BLaER1 (cell line): ENCODE data around the gene UBASH3A.

Experiments used
- H3K27ac ChIP-seq: shearing (Covaris generic); formaldehyde crosslinking; 2 replicates; pipeline ENCODE4 v1.8.1; 2022
- H3K27me3 ChIP-seq: shearing (Covaris generic); formaldehyde crosslinking; 2 replicates; pipeline ENCODE4 v1.8.1; 2022
- H3K36me3 ChIP-seq: shearing (Covaris generic); formaldehyde crosslinking; 2 replicates; pipeline ENCODE4 v1.8.1; 2022
- H3K4me1 ChIP-seq: shearing (Covaris generic); formaldehyde crosslinking; 2 replicates; pipeline ENCODE4 v1.8.1; 2022
- H3K4me2 ChIP-seq: shearing (Covaris generic); formaldehyde crosslinking; 2 replicates; pipeline ENCODE4 v1.8.1; 2022
- H3K4me3 ChIP-seq: shearing (Covaris generic); formaldehyde crosslinking; 2 replicates; pipeline ENCODE4 v1.8.1; 2022
- H3K9ac ChIP-seq: shearing (Covaris generic); formaldehyde crosslinking; 2 replicates; pipeline ENCODE4 v1.8.1; 2022
- H3K9me3 ChIP-seq: shearing (Covaris generic); formaldehyde crosslinking; 2 replicates; pipeline ENCODE4 v1.8.1; 2022
- H4K20me1 ChIP-seq: shearing (Covaris generic); formaldehyde crosslinking; 2 replicates; pipeline ENCODE4 v1.8.1; 2022
- Cebpa-rat ChIP-seq: shearing (Covaris generic); IDR thresholded peaks from 2 replicates; pipeline ENCODE4 v1.8.1; 2022

UBASH3A gene

DNA sequence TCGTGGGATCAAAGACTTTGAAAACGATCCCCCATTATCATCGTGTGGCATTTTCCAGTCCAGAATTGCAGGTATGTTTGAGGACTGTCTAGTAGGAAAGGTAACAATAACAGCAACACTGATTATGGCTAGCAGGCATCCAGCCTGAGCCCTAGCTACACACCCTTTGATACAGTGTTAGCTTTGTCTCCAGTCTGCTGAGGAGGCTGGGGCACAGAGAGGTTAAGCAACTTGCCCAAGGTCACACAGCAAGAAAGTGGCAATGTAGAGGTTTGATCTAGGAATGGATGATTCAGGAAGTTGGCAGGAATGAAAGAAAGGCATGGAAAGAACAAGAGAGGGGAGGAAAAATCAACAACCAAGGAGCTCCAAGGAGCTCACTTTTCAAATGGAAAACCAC is 31.2 kb downstream of the UBASH3A start:
- Histone ChIP-seq H3K9me3 (peaks cover 29% of the 10 kb centered on the region), H3K9ac (no peak overlapping the region), H3K27me3 (no peaks in the 10 kb centered on the region), H3K4me3 (no peak overlapping the region), H3K4me1 (peaks cover 17% of the 10 kb centered on the region), H3K36me3 (no peaks in the 10 kb centered on the region), H3K4me2 (no peak overlapping the region), H3K27ac (no peak overlapping the region), H4K20me1 (no peaks in the 10 kb centered on the region)
- TF ChIP-seq Cebpa-rat: no peak

DNA sequence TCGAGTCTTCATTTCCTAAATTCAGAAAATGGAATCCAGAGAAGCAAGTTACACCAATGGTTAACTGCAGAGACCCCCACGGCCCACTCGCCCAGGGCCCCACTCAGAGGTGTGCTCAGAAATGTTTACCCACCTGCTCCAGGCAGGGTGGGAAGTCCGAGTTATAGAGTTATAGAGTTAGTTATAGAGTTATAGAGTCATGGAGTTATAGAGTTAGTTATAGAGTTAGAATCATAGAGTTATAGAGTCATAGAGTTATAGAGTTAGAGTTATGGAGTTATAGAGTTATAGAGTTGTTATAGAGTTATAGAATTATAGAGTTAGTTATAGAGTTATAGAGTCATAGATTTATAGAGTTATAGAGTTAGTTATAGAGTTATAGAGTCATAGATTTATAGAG is 31.7 kb downstream of the UBASH3A start:
- Histone ChIP-seq H3K27me3 (no peaks in the 10 kb centered on the region), H3K9ac (no peak overlapping the region), H3K4me3 (no peak overlapping the region), H3K4me1 (peaks cover 21% of the 10 kb centered on the region), H3K27ac (no peak overlapping the region), H3K36me3 (no peaks in the 10 kb centered on the region), H4K20me1 (no peaks in the 10 kb centered on the region), H3K9me3 (peaks cover 29% of the 10 kb centered on the region), H3K4me2 (no peak overlapping the region)
- no peak for TF ChIP-seq Cebpa-rat

DNA sequence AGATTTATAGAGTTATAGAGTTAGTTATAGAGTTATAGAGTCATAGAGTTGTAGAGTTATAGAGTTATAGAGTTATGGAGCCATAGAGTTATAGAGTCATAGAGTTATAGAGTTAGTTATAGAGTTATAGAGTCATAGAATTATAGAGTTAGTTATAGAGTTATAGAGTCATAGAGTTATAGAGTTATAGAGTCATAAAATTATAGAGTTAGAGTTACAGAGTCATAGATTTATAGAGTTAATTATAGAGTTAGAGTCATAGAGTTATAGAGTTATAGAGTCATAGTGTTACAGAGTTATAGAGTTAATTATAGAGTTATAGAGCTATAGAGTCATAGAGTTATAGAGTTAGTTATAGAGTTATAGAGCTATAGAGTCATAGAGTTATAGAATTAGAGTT is 32.1 kb downstream of the UBASH3A start:
- Histone ChIP-seq H4K20me1 (no peaks in the 10 kb centered on the region), H3K4me2 (no peak overlapping the region), H3K36me3 (no peaks in the 10 kb centered on the region), H3K4me1 (peaks cover 19% of the 10 kb centered on the region), H3K9me3 (peaks cover 29% of the 10 kb centered on the region), H3K27me3 (no peaks in the 10 kb centered on the region), H3K4me3 (no peak overlapping the region), H3K9ac (no peak overlapping the region), H3K27ac (no peak overlapping the region)
- TF ChIP-seq Cebpa-rat: no peak

DNA sequence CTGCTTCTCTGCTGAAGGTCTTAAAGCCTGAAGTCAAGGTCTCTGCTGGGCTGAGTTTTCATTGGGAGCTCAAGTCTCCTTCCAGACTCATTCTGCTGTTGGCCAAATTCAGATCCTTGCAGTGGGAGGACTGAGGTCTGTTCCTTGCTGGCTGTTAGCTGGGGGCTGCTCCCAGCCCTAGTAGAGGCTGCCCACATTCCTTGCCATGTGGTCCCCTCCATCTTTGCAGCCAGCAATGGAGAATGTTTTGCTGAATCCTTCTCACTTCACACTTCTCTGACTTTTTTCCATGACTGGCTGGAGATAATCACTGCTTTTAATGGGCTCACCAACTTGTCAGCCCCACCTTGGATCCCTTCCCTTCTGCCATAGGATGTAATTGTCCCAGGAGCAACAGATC is 33.2 kb downstream of the UBASH3A start:
- Histone ChIP-seq H3K27ac (no peak overlapping the region), H3K9ac (no peak overlapping the region), H4K20me1 (no peaks in the 10 kb centered on the region), H3K4me3 (no peak overlapping the region), H3K4me2 (no peak overlapping the region), H3K27me3 (no peaks in the 10 kb centered on the region), H3K36me3 (no peaks in the 10 kb centered on the region), H3K4me1 (peaks cover 14% of the 10 kb centered on the region), H3K9me3 (peaks cover 25% of the 10 kb centered on the region)
- no peak for TF ChIP-seq Cebpa-rat

DNA sequence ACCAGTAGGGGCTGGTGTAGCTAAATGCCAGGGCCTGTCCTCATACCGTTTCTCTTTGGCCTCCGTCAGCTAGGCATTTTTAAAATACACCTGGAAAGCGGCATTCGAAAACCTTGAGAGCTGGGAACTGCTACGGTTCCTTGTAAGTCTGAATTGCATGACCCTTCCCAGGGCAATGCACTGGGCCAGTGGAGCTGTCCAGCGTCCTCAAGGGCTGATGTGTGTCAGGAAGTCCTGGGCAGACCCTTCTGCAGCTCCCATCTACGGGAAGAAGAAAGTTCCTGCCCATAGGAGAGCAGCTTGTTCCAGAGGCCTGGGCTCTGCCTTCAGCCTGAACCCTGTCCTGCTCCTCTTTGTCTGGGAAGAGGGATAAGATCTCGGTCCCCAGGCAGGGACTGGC is 34.1 kb downstream of the UBASH3A start:
- no peak overlapping the region for H3K4me3 ChIP-seq
- H3K9ac ChIP-seq: no peak overlapping the region
- no peaks in the 10 kb centered on the region for H3K36me3 ChIP-seq
- no peak for TF ChIP-seq Cebpa-rat
- H4K20me1 ChIP-seq: no peaks in the 10 kb centered on the region
- no peaks in the 10 kb centered on the region for H3K27me3 ChIP-seq
- H3K4me1 ChIP-seq: peaks cover 14% of the 10 kb centered on the region
- peaks cover 16% of the 10 kb centered on the region for H3K9me3 ChIP-seq
- H3K27ac ChIP-seq: no peak overlapping the region
- H3K4me2 ChIP-seq: no peak overlapping the region

DNA sequence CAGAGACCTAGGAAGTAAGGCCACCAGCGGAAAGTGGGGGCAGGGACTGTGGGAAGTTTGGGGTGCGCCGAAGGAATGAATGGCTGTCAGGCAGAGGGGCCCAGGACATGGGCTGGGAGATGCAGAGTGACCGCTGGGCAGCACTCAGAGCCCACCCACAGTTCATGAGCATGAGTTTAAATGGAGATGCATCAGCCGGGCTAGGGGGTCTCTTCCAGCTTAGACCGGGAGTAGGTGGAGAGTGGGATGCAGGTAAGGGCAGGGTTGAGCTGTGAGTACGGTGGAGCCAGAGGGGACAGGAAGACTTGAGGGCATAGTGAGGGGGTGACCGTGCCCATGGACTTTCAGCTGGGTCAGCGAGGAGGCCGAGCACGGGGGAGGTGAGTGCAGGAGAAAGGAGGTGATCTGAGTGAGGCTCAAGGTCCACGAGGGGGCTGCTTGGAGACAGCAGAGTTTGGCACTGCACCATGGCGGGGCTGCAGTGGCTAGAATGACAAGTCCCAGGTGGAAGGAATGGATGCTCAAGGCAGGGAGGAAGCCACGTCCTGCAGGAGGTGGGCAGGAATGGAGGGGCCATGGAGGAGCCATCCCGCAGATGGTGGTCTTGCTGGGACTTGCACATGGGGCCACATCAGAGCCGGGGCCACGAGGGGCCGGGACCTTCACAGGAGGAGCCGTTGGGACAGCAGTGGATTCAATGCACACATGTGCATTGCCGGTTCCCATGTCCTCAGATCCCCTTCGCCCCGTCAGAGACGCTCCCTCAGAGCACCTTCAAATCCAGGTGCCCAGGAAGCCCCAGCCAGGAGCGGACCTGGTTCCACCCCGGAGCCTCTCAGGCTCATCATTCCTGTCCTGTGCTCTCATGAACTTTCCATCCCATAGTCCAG is 34.9 kb downstream of the UBASH3A start:
- H3K9me3 ChIP-seq: peaks cover 8% of the 10 kb centered on the region; the same call in 1 of the 2 replicates
- H4K20me1 ChIP-seq: no peaks in the 10 kb centered on the region
- no peak for TF ChIP-seq Cebpa-rat
- H3K36me3 ChIP-seq: no peaks in the 10 kb centered on the region
- peak overlapping the region; percentile 48; the same call in 1 of the 2 replicates for H3K4me2 ChIP-seq
- no peaks in the 10 kb centered on the region for H3K27me3 ChIP-seq
- H3K27ac ChIP-seq: no peak overlapping the region
- H3K4me3 ChIP-seq: no peak overlapping the region
- peaks cover 14% of the 10 kb centered on the region for H3K4me1 ChIP-seq
- no peak overlapping the region for H3K9ac ChIP-seq

DNA sequence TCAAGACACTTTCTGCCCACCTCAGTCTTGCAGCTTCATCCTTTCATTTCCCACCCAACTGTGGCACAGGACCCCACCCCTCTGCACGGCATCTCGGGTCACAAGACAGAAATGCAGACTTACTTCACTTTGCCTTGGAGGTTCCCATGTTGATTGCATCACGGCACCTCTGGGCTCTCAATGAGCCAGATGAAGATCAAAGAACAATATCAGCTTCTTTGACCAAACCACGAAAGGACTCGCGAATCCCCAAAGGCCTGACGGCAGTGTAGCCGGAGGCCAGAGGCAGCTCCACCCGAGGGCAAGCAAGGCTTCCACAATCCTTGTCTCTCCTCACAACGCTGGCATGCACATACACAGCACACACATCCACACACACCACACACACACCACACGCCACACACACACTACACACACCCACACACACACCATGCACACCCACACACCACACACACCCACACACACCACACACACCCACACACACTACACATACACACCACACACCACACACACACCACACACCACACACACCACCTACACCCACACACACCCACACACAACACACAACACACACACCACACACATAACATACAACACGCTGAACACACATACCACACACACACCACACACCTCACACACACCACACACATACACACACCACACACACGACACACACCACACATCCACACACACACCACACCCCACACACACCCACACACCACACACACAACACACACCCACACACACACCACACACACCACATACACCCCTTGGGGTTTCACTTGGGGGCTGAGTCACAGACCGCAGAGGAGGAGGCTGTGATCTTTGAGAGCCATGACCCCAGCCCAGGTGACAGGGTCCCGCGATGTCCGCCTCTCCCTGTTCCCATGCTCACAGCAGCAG is 35.8 kb downstream of the UBASH3A start:
- Histone ChIP-seq H3K27ac (no peak overlapping the region), H4K20me1 (no peaks in the 10 kb centered on the region), H3K27me3 (no peaks in the 10 kb centered on the region), H3K9me3 (peaks cover 7% of the 10 kb centered on the region; the same call in 1 of the 2 replicates), H3K9ac (no peak overlapping the region), H3K4me3 (no peak overlapping the region), H3K4me1 (peaks cover 14% of the 10 kb centered on the region), H3K36me3 (no peaks in the 10 kb centered on the region), H3K4me2 (peak overlapping the region; percentile 48)
- peak; percentile 51; the same call in 1 of the 2 replicates for TF ChIP-seq Cebpa-rat

DNA sequence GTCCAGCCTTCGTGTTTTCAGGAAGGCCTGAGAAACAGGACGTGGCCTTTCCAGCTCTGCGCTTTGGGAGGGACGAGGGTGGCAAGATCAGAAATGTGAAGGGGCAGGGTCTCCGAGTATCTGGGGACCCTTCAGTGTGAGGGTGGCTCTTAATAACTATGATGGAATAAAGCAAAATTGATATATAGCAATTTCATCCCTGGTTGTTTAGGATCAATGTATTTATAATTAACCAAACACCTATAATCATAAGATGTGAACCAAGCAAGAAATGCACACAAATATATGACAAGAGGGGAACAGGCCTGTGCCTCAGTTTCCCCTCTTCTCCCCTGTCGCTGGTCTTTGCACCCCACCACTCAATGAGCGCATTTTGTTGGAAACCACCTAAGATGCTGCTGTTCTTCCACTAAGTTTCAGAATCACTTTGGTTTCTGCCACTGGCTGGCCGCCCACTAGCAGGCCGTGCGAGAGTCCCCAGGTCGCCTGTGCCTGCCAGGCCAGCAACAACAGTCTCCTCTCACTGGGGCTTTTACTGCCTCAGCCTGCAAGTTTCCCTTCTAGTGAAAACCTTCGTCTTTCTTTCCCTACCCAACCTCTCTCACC is 36.6 kb downstream of the UBASH3A start:
- no peaks in the 10 kb centered on the region for H3K27me3 ChIP-seq

DNA sequence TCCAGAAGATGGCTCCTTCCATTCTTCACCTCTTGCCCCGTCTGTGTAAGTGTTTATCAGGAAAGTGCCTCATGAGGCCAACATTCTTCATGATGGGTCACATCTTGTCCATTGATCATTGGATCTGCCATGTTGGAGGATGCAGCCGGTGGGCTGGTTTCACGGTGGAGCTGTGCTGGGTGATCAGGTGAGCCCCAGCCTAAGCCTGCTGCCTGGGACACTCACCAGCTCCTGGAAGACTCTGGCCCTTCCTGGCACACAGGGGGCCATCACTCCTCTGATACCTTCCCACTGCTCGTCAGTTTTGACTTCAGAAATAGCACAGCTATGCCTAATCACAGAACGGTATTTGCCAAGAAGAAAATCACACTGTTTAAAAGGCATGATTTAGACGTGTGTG is 38.3 kb downstream of the UBASH3A start:
- H3K36me3 ChIP-seq: no peaks in the 10 kb centered on the region
- peaks cover 21% of the 10 kb centered on the region for H3K4me1 ChIP-seq
- H3K27ac ChIP-seq: no peak overlapping the region

More for the DNA sequence above, 36.6 kb downstream of the UBASH3A start:
- Histone ChIP-seq H3K9ac (no peak overlapping the region), H4K20me1 (no peaks in the 10 kb centered on the region), H3K36me3 (no peaks in the 10 kb centered on the region), H3K4me3 (no peak overlapping the region), H3K4me2 (peak overlapping the region; percentile 48), H3K27ac (no peak overlapping the region), H3K9me3 (peaks cover 7% of the 10 kb centered on the region; the same call in 1 of the 2 replicates), H3K4me1 (peaks cover 14% of the 10 kb centered on the region)
- TF ChIP-seq Cebpa-rat: no peak

More for the DNA sequence above, 38.3 kb downstream of the UBASH3A start:
- TF ChIP-seq Cebpa-rat: no peak
- H3K4me3 ChIP-seq: no peak overlapping the region
- H4K20me1 ChIP-seq: no peaks in the 10 kb centered on the region
- peaks cover 3% of the 10 kb centered on the region; the same call in 1 of the 2 replicates for H3K9me3 ChIP-seq
- no peak overlapping the region for H3K9ac ChIP-seq
- no peaks in the 10 kb centered on the region for H3K27me3 ChIP-seq
- H3K4me2 ChIP-seq: no peak overlapping the region
